NCI-H774 (cell line): Measurements from ENCODE around the gene C16orf90.
"Not testable (repeated sequence)": the region's sequence is repeated elsewhere in the genome, so short reads cannot be mapped to it uniquely, and the experiment has no call there.

ENCODE experiments used
- DNase-seq: peaks from one replicate; lab custom pipeline; 2025; lab: John Stamatoyannopoulos, UW

The C16orf90 gene

DNA sequence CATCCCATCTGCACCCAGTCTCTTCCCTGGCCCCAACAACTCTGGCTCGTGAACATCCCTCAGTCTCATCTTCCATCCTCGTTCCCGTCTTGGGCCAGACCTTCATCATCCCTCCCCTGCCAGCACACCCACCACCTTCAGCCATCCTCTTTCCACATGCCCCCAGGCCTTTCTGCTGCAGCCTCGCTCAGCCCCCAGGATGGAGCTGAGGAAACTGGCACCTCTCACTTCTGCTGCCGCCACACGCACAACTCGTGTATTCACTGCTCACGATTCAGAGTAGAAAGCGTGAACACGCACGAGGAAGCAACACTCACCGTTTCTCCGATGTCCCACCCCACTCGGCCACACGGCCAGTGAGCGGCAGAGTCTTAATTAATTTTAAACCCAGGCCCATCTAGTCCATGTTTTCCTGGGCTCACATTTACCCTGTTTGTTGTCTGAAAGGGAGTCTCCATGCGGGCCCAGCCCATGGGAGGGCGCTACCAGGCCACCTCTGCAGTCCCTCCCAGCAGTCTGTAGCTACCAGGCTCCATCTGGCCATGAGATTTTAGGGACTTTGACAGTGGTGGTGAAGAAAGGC lies 12.5 kb downstream of the C16orf90 start:
- no peak for DNase-seq

DNA sequence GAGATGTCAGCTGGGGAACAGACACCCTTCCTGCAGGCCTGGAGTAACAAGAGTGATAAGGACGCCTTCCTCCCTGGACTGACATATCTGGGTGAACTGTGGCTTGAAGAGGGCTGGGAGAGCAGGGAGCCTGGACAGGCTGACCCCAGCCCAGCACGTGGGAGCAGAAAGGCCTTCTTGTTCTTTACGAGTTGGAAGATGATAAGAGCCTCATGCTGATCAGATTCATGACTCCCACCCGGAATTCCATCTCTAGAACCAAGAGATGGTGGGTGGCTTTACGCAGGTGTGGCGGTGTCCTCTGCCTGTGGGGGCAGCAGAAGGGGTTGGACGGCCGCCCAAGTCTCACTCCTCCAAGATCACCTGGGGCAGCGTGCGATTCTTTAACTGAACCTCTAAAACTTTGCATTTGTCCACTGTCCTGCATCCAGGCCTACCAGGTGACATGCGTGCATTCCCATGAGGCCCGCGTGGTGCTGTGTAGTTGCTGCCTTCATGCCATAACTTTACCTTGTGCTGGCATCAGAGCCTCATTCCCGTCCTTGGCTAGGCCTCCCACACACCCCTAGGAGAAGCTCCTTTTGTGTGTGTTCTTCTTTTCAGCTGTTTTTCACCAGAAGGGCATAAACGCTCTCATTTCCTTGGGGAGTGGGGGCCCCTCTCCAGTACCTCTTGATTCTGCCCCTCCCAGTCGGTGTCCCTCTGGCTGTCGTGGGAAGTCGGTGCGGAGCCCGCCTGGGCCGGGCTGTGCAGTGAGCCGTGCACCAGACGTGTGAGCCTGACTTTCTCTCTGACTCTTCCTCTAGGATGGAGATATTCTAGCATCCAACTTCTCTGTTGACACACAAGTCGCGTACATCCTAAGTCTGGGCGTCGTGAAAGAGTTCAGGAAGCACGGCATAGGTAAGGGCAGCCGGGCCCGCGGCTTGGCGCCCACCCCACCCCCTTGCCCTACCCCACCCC lies 13.3 kb downstream of the C16orf90 start:
- no peak for DNase-seq

DNA sequence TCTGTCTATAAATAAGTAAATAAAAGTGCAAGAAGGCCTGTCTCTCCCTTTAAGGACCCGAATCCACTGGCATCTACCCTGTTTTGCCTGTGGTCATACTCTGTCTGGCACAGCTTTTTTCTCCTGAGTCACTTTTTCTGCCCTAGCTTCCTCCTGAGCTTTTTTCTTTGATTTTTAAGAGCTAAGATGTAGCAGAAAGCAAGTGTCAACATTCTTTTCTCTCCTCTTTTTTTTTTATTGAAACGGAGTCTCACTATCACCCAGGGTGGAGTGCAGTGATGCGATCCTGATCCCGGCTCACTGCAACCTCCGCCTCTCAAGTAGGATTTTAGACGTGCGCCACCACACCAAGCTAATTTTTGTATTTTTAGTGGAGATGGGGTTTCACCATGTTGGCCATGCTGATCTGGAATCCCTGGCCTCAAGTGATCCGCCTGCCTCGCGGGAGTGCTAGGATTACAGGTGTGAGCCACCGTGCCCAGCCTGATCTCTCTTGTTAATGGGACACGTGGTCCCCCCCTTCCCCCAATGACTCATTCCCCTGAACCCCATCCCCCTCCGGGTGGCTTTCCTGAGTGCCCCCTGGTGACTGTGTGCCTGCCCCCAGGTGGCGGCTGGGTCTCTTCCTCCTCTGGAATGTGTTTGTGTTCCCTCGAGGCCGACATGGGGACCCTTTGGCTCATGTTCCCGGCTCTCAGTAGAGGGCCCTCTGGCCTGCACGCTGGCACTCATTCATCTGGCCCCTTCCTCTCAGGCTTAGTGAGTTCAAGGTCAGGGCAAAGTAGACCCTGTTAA lies 14.2 kb downstream of the C16orf90 start:
- DNase-seq, result no peak

GRCh38 chr16:3479654-3480216 lies 15.6 kb downstream of the C16orf90 start:
- no peak for DNase-seq

GRCh38 chr16:3478242-3478925 lies 16.9 kb downstream of the C16orf90 start:
- DNase-seq, result no peak

- no peak for DNase-seq
Measured at GRCh38 chr16:3476409-3476808, 18.9 kb downstream of the C16orf90 start.

DNA sequence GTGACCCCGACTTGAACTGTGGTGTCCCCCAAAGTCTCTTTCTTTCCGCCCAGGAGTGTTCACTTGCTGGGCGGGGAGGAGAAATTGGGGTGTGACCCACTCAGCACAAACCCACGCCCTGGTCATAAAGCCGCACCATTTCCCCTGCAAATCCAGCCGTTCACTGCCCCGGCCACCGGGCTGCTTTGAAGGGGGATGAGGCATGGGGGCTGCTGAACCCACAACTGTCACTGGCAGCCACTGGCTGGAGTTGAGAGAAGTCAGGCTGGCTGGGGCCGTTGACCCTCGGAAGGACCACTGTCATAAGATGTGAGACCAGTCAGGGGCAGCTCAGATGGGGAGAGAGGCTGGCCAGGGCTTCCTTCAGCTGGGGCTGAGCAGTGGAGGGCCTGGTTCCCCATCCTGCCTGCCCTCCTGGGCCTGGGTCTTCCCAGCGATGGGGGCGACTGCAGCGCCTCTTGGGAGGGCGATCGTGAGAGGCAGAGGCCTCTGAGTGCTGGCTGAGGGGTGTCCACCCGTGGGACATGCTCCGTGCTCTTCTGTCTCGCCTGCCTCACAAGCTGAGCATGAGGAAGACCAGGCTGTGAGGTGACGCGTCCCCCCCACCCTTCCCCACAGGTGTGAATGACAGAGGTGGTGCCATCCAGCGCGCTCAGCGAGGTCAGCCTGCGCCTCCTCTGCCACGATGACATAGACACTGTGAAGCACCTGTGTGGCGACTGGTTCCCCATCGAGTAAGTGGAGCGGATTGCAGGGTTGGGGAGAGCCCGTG lies 19.5 kb downstream of the C16orf90 start:
- no peak for DNase-seq

DNA sequence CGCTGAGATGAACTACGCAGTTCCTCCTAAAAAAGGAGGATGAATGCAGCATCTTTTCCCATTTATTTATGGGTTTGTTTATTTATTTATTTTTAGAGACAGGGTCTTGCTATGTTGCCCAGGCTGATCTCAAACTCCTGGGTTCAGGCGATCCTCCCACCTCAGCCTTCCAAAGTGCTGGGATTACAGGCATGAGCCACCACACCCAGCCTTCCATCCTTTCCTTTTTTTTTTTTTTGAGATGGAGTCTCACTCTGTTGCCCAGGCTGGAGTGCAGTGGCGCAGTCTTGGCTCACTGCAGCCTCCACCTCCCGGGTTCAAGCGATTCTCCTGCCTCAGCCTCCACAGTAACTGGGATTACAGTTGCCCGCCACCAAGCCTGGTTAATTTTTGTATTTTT lies 20.4 kb downstream of the C16orf90 start:
- DNase-seq, result not testable (repeated sequence)

DNA sequence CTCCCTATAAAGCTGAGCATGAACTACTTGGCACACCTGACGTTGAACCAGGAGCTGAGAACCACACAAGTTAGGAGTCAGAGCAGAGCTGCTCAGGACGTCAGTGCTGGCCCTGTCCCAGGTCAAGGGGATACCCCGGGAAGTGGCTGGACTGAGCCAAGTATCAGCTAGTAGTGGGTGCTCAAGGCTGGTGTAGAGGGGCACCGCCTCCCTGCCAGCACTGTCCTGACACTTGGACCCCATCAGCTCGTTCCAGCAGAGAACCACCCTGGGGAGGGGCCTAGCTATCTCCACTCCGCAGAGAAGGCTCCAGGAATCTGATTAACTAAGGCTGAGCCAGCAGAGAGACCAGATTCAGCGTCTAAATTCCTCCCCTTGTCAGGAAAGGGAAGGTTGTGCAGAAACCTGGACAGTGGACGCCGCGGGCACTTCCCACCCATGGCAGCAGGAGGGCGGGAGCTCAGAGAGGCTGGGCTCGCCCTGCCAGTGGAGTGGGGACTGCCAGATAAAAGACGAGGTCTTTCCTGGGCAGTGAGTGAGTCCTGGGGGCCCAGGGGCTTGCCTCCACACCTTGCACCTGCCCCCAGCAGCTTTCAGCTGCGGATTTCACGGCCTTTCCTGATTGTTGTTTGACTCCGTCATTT lies 21.0 kb downstream of the C16orf90 start:
- no peak for DNase-seq

- not testable (repeated sequence) for DNase-seq
Measured at GRCh38 chr16:3473596-3473943, 21.7 kb downstream of the C16orf90 start.

DNA sequence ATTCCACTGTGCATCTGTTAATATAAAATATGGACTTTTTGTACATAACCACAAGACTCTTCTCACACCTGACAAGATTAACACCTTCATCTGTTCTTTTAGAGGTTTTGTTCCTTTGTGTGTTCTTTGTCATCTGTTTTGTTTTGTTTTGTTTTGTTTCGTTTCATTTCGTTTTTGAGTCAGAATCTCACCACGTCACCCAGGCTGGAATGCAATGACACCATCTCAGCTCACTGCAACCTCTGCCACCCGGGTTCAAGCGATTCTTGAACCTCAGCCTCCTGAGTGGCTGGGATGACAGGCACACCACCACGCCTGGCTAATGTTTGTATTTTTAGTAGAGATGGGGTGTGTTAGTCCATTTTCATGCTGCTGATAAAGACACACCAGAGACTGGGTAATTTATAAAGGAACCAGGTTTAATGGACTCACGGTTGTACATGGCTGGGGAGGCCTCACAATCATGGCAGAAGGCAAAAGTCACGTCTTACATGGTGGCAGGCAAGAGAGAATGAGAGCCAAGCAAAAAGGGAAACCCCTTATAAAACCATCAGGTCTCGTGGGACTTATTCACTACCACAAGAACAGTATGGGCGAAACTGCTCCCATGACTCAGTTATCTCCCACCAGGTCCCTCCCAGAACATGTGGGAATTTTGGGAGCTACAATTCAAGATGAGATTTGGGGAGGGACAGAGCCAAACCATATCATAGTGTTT lies 22.3 kb downstream of the C16orf90 start:
- no peak for DNase-seq

DNA sequence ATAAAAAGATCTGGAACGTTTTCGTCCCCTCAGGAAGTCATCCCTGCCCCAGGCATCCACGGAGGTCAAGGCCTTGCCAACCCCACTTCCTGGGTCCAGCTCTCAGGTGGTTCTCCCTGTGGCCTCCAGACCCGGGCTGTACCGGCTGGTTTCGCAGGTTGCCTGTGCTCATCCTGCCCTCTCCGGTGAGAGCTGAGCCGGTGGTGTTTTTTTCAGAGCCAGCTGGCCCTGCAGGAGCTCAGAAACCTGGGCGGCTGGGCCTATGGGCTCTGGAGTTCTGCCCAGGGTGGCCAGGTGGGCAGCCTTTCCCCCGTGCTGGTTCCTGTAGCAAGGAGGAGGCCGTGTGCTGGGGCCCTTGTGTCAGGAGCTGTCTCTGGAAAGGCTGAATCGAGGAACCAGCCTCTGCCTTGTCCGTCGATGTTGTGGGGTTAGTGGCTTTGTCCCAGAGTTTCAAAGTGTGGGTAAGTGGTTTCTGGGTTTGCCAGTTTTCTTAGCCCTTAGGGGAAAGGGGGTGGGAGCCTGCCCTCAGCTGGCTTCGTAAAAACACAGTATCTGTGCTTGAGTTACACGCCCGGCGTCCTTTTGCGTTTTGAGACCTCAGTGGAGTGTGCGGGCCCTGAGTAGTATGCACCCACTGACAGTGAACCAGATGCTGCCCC lies 23.6 kb downstream of the C16orf90 start:
- no peak for DNase-seq

DNA sequence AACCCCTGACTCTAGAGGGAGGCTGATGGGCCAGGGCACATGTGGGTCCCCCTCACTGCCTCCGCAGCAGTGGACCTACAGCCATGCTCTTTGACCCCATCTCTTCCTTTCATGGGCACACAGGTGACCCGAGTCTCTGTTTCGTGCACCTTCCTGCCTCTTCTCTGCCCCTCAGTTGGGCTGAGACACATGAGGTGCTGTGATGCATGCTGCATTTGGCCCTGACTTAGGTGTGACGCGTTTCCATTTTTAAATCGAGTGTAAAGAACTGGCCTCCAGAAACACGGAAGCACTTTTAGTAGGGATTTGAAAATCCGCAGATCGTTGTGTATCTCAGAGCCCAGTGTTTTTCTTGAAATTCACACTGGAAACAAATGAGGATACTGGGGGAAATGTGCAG lies 24.6 kb downstream of the C16orf90 start:
- no peak for DNase-seq

- no peak for DNase-seq
Measured at GRCh38 chr16:3469736-3470135, 25.6 kb downstream of the C16orf90 start.

DNA sequence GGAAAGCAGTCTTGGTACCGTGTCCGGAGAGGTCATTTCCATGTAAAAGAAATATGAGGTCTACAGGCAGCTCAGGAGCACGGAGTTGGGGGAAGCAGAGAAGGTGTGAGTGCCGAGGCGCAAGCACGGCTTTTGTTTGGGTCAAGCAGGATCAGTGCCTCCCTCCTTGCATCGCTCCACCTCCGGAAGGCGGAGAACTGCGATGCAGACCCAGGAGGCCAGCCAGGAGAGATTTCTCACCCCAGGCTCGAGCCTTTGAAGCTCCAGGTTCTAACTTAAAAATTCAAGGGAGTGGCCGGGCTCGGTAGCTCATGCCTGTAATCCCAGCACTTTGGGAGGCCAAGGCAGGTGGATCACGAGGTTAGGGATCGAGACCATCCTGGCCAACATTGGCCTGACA lies 26.8 kb downstream of the C16orf90 start:
- no peak for DNase-seq

DNA sequence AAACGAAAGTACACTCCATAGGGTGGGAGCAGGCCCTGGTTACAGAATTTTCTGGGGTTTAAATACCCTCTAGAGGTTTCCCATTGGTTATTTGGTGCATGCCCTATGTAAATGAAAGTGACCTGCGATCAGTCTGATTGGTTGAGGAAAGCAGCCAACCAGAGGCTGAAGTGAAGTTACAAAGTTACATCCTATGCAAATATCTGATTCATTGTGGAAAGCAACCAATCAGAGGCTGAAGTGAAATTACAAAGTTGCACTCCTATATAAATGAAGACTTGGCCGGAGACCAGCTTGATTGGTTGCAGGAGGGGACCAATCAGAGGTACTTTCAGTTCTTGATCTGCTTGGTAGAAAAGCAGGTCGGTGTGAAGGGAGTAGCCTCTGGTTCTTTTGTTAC lies 27.4 kb downstream of the C16orf90 start:
- no peak for DNase-seq

DNA sequence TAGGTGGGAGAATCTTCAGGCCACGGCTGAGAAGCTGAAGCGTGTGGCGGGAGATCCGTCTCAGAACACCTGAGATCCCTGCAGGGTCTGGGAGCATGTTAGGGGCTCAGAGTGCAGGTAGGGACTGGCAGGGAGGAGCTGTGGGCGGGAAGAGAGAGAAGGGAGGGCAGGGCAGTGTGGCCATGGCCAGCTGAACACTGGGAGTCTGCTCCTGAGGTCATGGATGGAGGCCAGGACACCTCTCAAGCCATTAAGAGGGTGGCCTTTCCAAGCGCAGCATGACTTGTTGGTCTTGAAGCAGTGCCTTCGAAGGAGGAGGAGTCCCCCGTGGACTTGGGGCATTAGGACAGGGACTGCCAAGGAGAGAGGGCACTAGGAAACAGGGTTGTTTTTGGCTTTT lies 28.1 kb downstream of the C16orf90 start:
- no peak for DNase-seq

DNA sequence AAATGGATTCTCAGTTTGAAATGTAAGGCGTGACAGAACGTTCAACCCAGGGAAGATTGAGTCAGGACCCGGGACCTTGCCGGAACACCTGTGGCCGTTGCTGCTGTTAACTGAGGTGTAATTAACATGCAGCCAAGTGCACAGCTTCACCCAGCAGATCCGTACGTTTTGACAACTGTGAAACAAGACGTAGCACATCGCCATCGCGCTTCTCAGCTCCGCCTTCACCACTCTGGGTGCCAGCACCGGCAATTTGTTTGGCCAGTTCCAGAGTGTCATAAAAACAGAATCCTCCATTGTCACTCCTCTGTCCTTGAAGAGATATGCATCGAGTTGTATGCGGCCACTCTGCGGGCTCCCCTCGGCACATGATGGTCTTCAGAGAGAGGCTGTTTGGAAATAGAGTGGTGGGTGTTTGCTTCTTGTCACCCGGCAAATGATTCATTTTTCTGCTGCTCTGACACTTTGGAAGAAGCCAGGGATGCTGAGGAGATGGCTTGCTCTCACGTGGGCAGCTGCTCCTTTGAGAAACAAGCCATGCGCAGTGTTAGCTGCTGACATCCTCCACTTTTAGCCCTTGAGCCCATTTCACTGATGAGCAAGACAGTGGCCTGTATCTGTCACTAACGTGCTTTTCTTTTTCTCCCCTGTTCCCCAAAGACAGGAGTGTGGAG lies 29.2 kb downstream of the C16orf90 start:
- no peak for DNase-seq

- DNase-seq, result no peak
Measured at GRCh38 chr16:3465301-3465700, 30.0 kb downstream of the C16orf90 start.
